A673 (cell line): ENCODE results near the gene ZNF385C.

Source experiments
- CTCF ChIP-seq: fragments of 300-800, 200-600 bp; sonication (generic); conservative IDR thresholded peaks from 2 replicates; pipeline ENCODE4 v1.5.1; 2017; ENCODE audit warnings: low read depth, mild to moderate bottlenecking, antibody characterized with exemption, low read length, moderate library complexity, mixed read lengths
- EZH2 ChIP-seq: fragments of 200-600 bp; sonication (generic); IDR thresholded peaks from 2 replicates; pipeline ENCODE4 v1.6.1; 2017; ENCODE audit warnings: borderline replicate concordance, low read depth, mild to moderate bottlenecking, mixed read lengths, antibody characterized with exemption, low read length; ENCODE audit not compliant: poor library complexity, severe bottlenecking

- TF ChIP-seq CTCF (peak; percentile 35), EZH2 (no peak)
Observed at GRCh38 chr17:42118545-42118944, 20.3 kb upstream of the ZNF385C start.
